ENCODE results near the gene RGP1.

RGP1 gene

DNA sequence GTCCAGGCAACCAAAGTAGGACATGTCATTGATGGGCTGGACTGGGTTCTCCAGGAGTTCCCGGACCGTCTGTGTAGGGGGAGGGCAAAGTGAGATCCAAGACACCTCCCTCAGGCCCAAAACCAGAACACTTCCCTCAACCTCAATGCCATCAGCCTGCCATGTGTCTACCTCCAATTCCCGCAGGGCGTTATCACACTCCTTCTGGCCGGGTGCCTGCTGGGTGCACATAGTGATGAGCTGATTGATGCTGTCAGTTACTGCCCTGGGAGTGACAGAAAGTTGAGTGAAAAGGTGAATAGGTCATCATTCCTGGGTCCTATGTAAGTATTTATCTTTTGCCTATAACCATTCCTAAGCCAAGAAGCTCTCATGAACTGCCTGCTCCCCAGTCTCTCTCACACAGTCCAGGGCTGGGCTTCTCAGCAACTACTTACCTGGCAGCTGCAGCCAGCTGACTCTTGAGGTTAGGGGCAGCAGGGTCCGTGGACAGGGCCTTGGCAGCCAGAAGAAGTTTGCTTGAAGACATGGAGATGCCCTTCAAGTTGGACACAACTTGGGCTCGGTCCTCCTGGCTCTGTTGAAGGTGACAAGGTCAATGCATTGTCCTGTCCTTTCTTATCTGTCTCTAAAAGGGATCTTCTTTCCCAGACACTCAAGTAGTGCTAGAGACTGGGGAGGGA lies 38.1 kb upstream of the RGP1 start:
- Histone ChIP-seq H3K27me3 (replicated peaks; ENCODE audit: insufficient read depth, low read length) (no peaks in the 10 kb centered on the region), H3K4me1 (ENCODE audit: low read length) (no peaks in the 10 kb centered on the region), H3K4me3 (ENCODE audit: low read length) (no peak overlapping the region), H2AFZ (ENCODE audit: low read length) (no peak overlapping the region), H3K27ac (ENCODE audit: low read length) (no peak overlapping the region), H3K79me2 (ENCODE audit: low read length) (no peaks in the 10 kb centered on the region), H3K9me3 (replicated peaks; ENCODE audit: insufficient read depth, low read length) (no peaks in the 10 kb centered on the region), H3K9me2 (replicated peaks; ENCODE audit: insufficient read depth, low read length) (no peaks in the 10 kb centered on the region), H3F3A (ENCODE audit: insufficient read depth, low read length) (no peaks in the 10 kb centered on the region), H3K9ac (ENCODE audit: low read length) (no peak overlapping the region), H3K36me3 (replicated peaks; ENCODE audit: insufficient read depth, low read length) (peaks cover 4% of the 10 kb centered on the region), H3K4me2 (ENCODE audit: low read depth, low read length) (no peak overlapping the region), H4K20me1 (ENCODE audit: insufficient read depth, low read length) (no peaks in the 10 kb centered on the region)
- DNase-seq: no peak
- TF ChIP-seq CTCF (IDR thresholded peaks at IDR 0.05; ENCODE audit: low read length) (no peak), EZH2phosphoT487 (IDR thresholded peaks at IDR 0.05; ENCODE audit: low read length) (no peak), EZH2 (optimal IDR thresholded peaks at IDR 0.05; ENCODE audit: low read depth, low read length) (no peak)

DNA sequence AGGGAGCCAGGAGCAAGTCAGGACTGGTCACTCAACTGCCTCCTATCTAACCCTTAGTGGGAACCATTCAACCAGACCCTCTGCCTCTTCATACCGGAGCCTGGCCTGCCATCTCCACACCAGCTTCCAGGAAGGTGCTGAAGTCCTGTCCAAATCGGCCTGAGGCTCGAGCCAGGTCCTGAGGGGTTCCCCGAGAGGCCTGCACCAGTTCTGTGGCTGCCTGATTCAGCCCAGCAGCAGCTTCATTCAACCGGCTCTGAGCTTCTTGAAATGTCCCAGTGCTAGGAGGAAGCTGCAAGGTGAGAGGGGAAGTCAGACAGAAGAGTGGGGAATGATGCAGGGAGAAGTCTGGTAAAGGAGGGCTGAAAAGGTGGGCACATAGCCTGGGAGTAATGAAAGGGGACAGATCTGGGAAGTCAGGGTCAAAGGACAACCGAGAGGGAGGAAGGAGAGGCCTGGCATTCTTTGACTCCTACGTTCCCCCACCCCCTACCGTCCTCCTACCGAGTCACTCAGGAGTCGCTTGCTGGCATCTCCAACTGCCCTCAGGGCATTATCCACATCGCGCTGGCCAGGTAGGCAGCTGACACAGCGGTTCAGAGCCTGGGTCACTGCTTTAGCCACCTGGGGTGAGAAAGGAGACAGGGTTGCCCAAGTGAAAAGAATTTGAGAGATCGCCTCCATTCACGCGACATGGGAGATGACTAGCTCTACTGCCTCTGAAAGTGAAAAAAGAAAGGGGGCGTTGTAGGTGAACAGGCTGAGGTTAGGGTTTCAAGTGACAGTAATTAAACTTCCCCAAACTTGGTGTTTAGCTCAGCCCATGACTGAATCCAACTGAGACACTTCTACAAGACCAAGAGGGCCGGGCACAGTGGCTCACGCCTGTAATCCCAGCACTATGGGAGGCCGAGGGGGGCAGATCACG lies 37.3 kb upstream of the RGP1 start:
- Histone ChIP-seq H3K4me2 (ENCODE audit: low read depth, low read length) (no peak overlapping the region), H3K36me3 (replicated peaks; ENCODE audit: insufficient read depth, low read length) (peaks cover 4% of the 10 kb centered on the region), H4K20me1 (ENCODE audit: insufficient read depth, low read length) (no peaks in the 10 kb centered on the region), H3K4me3 (ENCODE audit: low read length) (no peak overlapping the region), H3K27ac (ENCODE audit: low read length) (no peak overlapping the region), H3K4me1 (ENCODE audit: low read length) (no peaks in the 10 kb centered on the region), H3K79me2 (ENCODE audit: low read length) (no peaks in the 10 kb centered on the region), H3K9me2 (replicated peaks; ENCODE audit: insufficient read depth, low read length) (no peaks in the 10 kb centered on the region), H3F3A (ENCODE audit: insufficient read depth, low read length) (no peaks in the 10 kb centered on the region), H3K27me3 (replicated peaks; ENCODE audit: insufficient read depth, low read length) (no peaks in the 10 kb centered on the region), H2AFZ (ENCODE audit: low read length) (no peak overlapping the region), H3K9ac (ENCODE audit: low read length) (no peak overlapping the region), H3K9me3 (replicated peaks; ENCODE audit: insufficient read depth, low read length) (no peaks in the 10 kb centered on the region)
- DNase-seq: peak; percentile 16
- TF ChIP-seq EZH2phosphoT487 (IDR thresholded peaks at IDR 0.05; ENCODE audit: low read length) (no peak), CTCF (IDR thresholded peaks at IDR 0.05; ENCODE audit: low read length) (no peak), EZH2 (optimal IDR thresholded peaks at IDR 0.05; ENCODE audit: low read depth, low read length) (no peak)

GRCh38 chr9:35712762-35713400 lies 36.2 kb upstream of the RGP1 start:
- H3K9me3 ChIP-seq (replicated peaks; ENCODE audit: insufficient read depth, low read length): no peaks in the 10 kb centered on the region
- no peaks in the 10 kb centered on the region for H3F3A ChIP-seq (ENCODE audit: insufficient read depth, low read length)
- no peaks in the 10 kb centered on the region for H3K27me3 ChIP-seq (replicated peaks; ENCODE audit: insufficient read depth, low read length)
- no peak for DNase-seq
- no peaks in the 10 kb centered on the region for H3K79me2 ChIP-seq (ENCODE audit: low read length)
- H3K4me3 ChIP-seq (ENCODE audit: low read length): no peak overlapping the region
- H3K27ac ChIP-seq (ENCODE audit: low read length): no peak overlapping the region
- no peak overlapping the region for H2AFZ ChIP-seq (ENCODE audit: low read length)
- no peaks in the 10 kb centered on the region for H4K20me1 ChIP-seq (ENCODE audit: insufficient read depth, low read length)
- no peak overlapping the region for H3K9ac ChIP-seq (ENCODE audit: low read length)
- TF ChIP-seq EZH2 (optimal IDR thresholded peaks at IDR 0.05; ENCODE audit: low read depth, low read length) (no peak), CTCF (IDR thresholded peaks at IDR 0.05; ENCODE audit: low read length) (no peak), EZH2phosphoT487 (IDR thresholded peaks at IDR 0.05; ENCODE audit: low read length) (no peak)
- H3K36me3 ChIP-seq (replicated peaks; ENCODE audit: insufficient read depth, low read length): peaks cover 4% of the 10 kb centered on the region; the same call in 1 of the 2 replicates
- no peak overlapping the region for H3K4me2 ChIP-seq (ENCODE audit: low read depth, low read length)
- H3K4me1 ChIP-seq (ENCODE audit: low read length): no peaks in the 10 kb centered on the region
- H3K9me2 ChIP-seq (replicated peaks; ENCODE audit: insufficient read depth, low read length): no peaks in the 10 kb centered on the region
